Stimulated activated CD4-positive, alpha-beta T cell treated with anti-CD3 and anti-CD28 coated beads, Interleukin-15, amount 100 ng/mL, for 48 hours (primary cell): Measurements from ENCODE around the gene SNIP1.
"Not testable (repeated sequence)": the region's sequence is repeated elsewhere in the genome, so short reads cannot be mapped to it uniquely, and the experiment has no call there.

ENCODE experiments used
- DNase-seq, 2 donors: peaks; one replicate each; pipeline ENCODE4 v3.0.0-alpha.2; 2020; ENCODE audit warnings: low read depth in 2 of 2

The SNIP1 gene

GRCh38 chr1:37553927-37554808 lies at the start of gene SNIP1:
Gene SNIP1 (minus strand): TSS chr1:37554293. CDS start chr1:37554229, 64 bp downstream.
- DNase-seq: peak; percentile 80 to 84

- peak in 1 of 2 donors; percentile 4 for DNase-seq
Observed at GRCh38 chr1:37602750-37603694, 48.9 kb upstream of the SNIP1 start.

GRCh38 chr1:37601441-37601840 lies 47.3 kb upstream of the SNIP1 start:
- DNase-seq: no peak

GRCh38 chr1:37599940-37600339 lies 45.8 kb upstream of the SNIP1 start:
- DNase-seq: no peak

- DNase-seq: no peak
Observed at GRCh38 chr1:37596182-37596667, 42.1 kb upstream of the SNIP1 start.

- DNase-seq: peak; percentile 95 to 96
Observed at GRCh38 chr1:37595440-37596181, 41.5 kb upstream of the SNIP1 start, which contains the start of gene GNL2. Gene GNL2 (minus strand): TSS chr1:37595937. CDS start chr1:37595822, 115 bp downstream.

GRCh38 chr1:37593726-37594125 lies 39.6 kb upstream of the SNIP1 start:
- DNase-seq: no peak

GRCh38 chr1:37588939-37589338 lies 34.8 kb upstream of the SNIP1 start:
- no peak for DNase-seq

GRCh38 chr1:37584544-37584943 lies 30.5 kb upstream of the SNIP1 start:
- not testable (repeated sequence) for DNase-seq

GRCh38 chr1:37575692-37576091 lies 21.6 kb upstream of the SNIP1 start:
- no peak for DNase-seq

GRCh38 chr1:37574834-37575480 lies 20.9 kb upstream of the SNIP1 start:
- DNase-seq: no peak

GRCh38 chr1:37570528-37571334 lies 16.6 kb upstream of the SNIP1 start:
- no peak for DNase-seq

GRCh38 chr1:37567023-37567422 lies 12.9 kb upstream of the SNIP1 start:
- no peak for DNase-seq

GRCh38 chr1:37564892-37565291 lies 10.8 kb upstream of the SNIP1 start:
- DNase-seq: no peak

GRCh38 chr1:37562984-37563383 lies 8.9 kb upstream of the SNIP1 start:
- DNase-seq: no peak

GRCh38 chr1:37561133-37562132 lies 7.3 kb upstream of the SNIP1 start:
- DNase-seq: no peak

- DNase-seq: no peak
Observed at GRCh38 chr1:37560401-37561132, 6.5 kb upstream of the SNIP1 start.

- DNase-seq: not testable (repeated sequence)
Observed at GRCh38 chr1:37559957-37560379, 5.9 kb upstream of the SNIP1 start.
